ENCODE data around the gene TAF7L.
A peak's percentile ranks its signal among the peaks of the same experiment; 100 is the strongest.
"Not testable (repeated sequence)": the region's sequence is repeated elsewhere in the genome, so short reads cannot be mapped to it uniquely, and the experiment has no call there.

TAF7L gene, protein sequence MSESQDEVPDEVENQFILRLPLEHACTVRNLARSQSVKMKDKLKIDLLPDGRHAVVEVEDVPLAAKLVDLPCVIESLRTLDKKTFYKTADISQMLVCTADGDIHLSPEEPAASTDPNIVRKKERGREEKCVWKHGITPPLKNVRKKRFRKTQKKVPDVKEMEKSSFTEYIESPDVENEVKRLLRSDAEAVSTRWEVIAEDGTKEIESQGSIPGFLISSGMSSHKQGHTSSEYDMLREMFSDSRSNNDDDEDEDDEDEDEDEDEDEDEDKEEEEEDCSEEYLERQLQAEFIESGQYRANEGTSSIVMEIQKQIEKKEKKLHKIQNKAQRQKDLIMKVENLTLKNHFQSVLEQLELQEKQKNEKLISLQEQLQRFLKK

DNA sequence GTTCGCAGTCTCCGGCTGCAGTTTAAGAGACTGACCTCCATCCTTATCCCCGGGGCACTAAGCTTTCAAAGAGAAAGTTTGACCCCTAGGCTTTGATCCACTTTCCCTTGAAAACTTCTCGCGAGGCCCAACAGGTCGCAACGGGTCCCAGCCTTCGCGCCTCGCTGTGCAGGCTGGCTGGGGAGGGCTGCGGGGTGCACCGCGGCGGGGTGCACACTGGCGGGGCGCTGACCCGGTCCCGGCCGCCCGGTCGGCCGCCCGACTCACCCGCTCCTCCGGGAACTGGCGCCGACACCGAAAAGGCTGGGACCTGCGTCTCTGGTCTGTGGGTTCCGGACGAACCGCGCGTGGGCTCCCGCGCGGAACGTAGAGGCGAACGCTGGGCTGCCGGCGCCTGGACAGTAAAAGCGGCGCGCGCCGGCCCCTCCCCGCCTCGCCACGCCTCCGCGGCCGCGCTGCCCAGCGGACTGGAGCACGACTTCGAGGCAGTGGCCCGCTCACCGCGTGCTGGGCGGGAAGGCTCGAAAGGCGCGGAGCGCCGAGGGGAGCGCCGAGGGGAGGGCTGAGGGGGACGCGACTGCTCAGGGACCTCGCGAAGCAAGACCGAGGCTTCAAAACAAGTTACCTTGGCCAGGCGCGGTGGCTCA is at the start of gene TAF7L:
TSS of gene TAF7L (minus strand) at position 378 of the 647 bp plus-strand sequence. CDS start 3,791 bp downstream, outside the sequence.
- DNase-seq: no peak

DNA sequence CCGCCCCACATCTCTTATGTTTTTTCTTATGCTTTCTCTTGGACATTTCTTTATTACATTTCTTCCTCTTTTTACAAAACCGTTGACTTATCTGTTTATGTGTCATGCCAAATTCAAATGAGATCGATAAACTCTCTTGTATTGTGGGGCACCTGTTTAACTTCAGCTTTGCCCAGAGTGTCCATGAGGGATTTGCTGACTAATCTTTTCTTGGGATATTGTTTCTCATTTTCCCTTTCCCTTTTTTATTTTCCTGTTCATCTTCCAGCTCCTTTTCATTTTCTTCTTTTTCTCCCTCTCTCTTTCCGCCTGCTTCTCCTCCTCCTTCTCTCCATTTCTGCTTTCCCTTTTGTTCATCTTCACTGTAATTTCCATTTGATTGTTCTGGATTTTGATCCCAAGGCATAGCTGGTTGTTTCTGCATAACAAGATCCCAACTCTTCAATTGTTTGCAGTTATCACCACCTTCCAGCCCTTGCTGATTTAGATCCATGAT is 46.7 kb upstream of the TAF7L start:
- no peak for DNase-seq

DNA sequence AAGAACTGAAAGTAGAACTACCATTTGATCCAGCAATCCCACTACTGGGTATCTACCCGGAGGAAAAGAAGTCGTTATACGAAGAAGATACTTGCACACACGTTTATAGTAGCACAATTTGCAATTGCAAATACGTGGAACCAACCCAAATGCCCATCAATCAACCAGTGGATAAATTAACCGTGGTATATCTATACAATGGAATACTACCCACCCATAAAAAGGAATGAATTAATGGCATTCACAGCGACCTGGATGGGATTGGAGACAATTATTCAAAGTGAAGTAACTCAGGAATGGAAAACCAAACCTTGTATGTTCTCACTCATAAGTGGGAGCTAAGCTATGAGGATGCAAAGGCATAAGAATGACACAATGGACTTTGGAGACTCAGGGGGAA is 43.2 kb upstream of the TAF7L start:
- not testable (repeated sequence) for DNase-seq

DNA sequence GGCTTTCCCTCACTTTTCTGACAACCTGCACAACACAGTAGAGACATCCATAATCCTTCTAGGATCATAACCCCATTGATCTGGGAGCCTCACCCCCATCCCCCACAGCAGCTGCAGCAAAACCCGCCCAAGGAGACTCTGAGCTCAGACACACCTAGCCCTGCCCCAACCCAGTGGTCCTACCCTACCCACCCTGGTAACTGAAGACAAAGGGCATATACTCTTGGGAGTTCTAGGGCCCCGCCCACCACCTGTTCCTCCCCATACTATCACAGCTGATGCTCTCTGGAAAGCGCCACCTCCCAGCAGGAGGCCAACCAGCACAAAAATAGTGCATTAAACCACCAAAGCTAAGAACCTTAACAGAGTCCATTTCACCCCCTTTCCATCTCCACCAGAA is 35.5 kb upstream of the TAF7L start:
- not testable (repeated sequence) for DNase-seq

DNA sequence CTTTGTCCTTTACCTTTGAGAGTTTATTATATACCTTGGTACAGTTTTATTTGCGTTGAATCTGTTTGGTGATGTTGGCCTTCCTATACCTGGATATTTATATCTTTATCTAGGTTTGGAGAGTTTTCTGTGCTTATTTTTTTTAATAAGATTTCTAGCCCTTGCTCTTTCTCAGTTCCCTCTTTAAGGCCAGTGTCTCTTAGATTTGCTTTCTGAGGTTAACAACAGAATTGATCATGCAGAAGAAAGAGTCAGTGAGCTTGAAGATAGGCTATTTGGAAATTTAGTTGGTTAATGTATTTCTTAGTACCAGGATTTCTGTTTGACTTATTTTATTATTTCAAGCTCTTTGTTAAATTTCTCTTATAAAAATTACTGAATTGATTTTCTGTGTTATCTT is 12.7 kb upstream of the TAF7L start:
- no peak for DNase-seq

DNA sequence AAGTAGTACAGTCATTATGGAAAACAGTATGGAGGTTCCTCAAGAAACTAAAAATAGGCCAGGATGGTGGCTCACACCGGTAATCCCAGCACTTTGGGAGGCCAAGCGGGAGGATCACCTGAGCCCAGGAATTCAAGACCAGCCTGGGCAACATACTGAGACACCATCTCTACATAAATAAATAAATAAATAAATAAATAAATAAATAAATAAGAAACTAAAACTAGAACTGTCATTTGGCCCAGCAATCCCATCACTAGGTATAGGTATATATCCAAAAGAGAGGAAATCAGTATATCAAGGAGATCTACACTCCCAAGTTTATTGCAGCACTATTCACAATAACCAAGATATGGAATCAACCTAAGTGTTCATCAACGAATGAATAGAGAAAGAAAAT is 4.5 kb upstream of the TAF7L start:
- DNase-seq: not testable (repeated sequence)

DNA sequence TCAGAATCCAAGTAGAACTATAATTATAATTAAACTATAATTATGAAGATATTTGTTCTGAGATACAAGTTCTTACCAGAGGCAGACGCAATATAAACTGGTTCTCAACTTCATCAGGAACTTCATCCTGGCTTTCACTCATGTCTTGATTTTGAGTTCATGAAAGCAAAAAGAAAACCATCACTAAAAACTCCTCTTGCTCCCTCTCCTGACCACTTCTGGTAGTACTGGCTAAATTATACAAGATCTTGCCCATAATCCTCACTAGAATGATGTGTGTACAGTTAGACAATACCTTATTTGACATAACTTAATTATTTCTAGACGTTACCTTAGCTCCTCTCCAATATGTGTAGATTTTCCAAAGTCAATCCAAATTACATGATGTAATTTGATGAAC is 3.7 kb downstream of the TAF7L start:
- peak in 2 of 56 donors; percentile 0 for DNase-seq

DNA sequence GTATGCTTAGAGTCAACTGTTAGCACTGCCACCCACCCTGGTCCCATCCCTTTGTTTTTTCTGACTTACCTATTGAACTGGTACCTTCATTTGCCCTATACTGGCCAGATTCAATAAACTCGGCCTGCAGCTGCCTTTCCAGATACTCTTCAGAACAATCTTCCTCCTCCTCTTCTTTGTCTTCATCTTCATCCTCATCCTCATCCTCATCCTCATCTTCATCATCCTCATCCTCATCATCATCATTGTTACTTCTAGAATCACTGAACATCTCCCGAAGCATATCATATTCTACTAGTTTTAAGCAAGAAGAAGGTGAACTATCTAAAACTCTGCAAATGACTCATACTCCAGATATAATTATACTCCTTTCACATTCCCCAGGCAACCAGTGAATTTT is 14.9 kb downstream of the TAF7L start:
- no peak for DNase-seq

DNA sequence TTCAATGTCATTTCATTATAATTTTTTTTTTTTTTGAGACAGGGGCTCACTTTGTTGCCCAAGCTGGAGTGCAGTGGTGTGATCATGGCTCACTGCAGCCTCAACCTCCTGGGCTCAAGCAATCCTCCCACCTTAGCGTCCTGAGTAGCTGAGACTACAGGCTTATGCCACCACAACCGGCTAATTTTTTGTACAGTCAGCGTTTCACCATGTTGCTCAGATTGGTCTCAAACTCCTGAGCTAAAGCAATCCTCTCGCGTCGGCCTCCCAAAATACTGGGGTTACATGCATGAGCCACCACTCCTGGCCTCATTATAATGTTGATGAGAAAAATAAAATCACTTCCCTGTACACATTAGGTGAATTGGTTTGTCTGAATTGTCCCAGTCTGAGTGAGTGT is 16.9 kb downstream of the TAF7L start:
- DNase-seq: no peak

DNA sequence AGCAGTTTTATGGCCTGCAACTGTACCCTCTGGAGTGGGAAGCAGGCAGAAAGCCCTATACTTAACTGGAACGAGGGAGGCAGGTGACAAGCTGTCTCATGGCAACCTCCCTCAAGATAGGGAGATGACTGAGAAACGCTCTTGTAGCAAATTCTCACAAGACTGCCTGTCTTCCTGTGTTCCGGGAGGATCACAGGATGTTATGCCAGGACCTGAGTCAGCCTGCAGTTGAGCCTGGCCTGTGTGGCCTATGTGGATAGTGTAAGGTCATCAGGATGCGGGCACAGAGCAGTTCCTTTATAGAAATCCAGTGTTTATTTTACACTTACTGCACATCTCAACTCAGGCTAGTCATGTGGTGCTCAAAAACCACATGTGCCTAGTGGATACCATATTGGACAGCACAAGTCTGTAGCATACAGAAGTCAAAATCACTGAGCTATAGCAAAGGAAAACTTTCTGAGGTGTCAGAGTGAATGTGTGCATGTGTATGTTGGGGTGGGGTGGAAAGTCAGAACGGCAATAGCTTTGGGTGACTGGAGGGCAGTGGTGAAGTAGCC is 25.2 kb downstream of the TAF7L start:
- peak in 18 of 56 donors; percentile 0 to 37 (median 4) for DNase-seq

DNA sequence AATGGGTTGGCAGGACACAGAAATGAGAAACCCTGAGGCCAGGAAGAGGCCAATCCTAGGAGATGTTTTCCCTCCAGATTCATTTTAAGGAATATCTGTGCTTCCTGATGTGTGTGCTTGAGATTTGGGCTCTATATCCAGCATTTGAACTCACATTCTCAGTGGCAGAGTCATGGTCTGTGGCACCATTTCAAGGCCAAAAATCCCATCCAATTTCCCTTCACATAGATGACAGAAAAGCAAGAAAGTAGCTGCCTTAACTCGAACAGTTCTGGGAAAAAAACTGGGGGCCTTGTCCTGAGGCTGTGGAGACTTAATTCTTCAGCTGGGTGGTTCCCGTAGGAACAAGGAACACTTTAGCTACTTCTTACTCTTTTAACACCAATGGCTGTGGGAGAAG is 27.4 kb downstream of the TAF7L start:
- DNase-seq: no peak

DNA sequence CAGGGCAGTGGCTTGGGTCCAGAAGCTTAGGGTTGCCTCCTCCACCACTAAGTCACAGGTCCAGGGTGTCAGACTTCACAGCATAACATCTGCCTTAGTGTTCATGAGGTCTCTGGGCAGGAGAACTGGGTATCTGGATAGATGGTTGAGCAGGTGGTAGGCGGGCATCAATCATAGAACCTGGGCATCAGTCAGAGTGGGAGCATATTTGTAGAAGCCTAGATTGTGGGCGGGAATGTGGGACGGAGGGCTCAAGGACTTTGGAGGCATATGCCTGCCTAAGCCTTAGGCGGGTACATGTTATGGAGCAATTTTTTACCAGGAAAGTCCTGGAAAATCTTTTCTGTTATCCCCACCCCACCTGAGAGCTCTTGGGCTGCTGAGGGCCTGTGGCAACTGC is 28.5 kb downstream of the TAF7L start:
- no peak for DNase-seq

DNA sequence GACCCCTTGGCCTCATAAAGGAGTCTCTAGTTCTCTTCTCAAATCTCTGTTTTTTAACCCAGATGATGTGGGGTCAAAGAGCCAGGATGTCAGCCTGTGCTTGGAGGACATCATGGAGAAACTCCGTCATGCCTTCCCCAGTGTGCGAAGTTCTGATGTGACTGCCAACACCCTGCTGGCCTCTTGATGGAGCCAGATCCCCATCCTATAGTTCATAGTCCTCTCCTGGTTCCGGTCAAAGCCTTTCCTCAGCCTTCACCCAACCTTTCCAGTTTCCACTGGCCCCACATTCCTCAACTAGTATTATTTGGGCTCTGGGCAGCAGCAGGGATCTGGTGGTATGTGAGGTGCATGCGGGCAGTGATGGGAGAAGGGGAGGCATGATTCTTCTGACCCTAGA is 30.7 kb downstream of the TAF7L start:
- no peak for DNase-seq

DNA sequence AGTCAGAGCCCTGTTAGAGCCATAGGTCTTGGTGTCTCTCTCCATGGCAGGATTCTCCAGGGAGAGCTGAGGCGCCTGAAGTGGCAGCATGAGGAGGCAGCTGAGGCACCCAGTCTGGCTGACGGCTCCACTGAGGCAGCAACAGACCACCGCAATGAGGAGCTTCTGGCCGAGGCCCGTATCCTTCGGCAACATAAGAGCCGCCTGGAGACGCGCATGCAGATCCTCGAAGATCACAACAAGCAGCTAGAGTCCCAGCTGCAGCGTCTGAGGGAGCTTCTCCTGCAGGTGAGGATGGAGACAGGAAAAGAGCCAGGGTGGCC is 32.9 kb downstream of the TAF7L start:
- DNase-seq: no peak

DNA sequence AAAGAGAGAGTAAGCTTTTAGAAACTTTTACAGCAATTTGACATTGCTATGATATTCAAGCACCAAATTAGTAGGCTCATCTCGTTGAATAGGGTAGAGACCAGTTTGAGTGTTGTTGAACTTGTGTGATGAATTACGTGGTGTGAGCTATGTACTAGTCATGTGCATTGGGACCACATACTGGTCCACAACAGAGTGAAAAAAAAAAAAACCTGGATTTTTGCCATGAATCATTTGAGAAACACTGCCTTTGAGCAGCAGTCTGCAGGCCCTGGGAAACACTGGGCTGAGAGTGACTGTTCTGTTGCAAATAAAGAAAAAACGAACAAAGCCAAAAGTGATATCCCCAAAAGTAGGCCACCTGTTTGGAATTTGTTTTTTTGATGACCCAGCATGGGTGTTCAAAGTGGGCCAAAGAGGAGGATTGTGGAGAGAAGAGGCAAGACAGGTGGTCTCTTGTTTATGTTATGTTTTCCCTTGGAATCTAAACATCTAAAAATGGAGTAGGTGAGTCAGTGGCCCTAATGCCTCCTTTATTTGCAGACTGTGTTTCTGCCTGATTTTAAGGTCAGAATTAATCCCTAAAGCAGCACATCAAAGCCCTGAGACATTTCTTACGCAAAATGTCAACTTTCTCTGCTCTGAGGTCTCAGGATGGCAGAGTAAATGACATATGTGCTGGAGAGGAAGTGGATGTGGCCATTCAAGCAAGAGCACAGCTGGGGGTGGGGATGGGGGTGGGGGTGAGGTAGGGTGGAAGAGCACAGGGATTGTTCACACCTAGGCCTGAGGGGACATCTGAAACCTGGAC is 33.5 kb downstream of the TAF7L start:
- no peak for DNase-seq

DNA sequence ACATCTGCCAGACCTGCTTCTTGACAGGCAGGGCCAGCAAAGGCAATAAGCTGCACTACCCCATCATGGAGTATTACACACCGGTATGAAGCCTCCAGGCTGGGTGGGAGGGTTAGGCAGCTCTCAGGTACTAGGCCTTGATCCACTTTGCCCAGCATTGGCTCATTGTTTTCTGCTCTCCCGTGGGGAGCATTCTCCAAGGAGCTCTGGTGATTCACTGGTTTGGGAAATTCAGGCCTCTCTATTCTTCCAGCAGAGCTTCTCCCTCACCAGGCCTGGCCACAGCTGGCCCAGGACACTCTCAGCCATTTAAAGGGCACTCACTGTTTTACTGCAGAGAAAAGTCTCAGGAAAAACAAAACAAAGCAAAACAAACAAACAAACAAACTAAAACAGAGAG is 38.5 kb downstream of the TAF7L start:
- DNase-seq: no peak

DNA sequence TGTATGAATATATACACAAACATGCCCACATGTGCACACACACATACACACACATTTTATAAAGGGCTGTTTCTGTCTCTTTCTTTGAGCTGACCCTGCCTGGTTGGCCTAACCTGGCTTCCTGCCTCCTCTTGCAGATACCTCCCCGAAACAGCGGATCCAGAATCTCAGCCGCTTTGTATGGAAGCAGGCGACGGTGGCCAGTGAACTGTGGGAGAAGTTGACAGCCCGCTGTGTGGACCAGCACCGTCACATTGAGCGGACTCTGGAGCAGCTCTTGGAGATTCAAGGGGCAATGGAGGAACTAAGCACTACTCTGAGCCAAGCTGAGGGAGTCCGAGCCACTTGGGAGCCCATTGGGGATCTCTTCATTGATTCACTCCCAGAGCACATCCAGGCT is 49.6 kb downstream of the TAF7L start:
- no peak for DNase-seq

DNA sequence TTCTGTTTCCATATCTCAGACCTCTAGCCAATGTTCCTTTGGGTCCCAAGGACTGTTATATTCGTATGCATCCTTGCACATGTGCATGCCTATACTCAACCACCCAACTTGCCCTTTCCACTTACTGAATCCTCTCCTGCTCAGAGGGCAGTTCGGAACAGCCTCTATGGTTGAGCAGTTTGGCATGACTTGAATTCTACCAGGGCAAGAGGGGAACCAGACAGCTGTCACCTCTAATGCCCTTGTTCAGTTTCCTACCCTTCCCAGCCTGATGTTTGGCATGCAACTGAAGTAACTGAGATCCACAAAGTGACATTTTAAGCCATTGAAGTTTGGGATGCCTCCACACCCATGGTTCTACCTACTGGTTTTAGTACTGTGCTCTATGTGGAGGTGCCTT is 54.1 kb downstream of the TAF7L start:
- DNase-seq: no peak

DNA sequence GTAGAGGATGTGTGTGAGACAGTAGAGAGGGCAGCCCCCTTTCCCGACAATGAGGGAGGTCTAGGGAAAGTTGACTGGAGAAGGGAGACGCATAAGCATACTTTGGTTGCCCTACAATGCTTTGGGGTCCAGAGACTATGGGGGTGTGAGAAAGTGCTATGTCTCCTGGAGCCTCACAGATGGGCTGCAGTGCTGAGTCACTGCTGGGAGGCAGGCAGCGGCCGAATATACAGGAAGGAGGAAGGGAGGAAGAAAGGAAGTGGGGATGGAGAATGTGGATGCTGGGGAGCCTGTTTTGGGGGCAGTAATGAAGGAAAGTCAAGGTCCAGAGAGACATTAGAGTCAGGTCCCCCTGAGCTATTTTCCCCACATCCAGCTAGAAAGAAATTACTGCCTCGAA is 58.8 kb downstream of the TAF7L start:
- DNase-seq: no peak

DNA sequence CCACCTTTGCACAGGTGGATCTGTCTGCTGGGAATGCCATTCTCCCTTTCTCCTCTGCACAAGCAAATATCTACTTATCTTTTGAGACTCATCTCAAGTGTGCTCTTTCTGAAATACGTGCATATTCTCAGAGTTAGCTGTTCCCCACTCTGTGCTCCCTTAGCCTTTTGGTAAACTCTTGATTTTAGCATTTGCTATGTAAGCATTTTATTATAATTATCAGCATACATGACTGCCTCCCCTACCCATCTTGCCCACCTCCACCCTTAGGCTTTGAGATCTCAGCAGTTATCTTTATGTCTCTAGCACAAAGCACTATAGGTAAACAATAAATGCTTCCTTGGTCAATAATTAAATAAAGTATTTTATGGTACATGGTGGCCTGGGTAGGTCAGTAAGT is 60.1 kb downstream of the TAF7L start:
- DNase-seq: no peak

DNA sequence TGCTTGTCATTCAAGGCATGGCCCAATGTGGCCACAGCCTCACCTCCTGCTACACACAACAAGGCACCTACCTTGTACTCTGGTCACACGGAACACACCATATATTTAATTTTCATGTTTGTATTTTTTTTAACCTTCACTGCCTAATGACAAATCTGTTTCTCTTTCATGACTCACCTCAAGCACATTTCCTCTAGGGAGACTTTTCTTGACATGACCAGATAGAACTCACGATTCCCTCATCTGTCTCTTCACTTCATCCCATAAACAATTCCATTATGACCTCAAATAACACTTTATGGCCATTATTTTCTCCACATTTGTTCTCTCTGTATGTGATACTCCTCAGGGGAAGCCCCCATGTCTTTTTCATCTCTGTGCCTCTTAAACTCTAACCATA is 60.5 kb downstream of the TAF7L start:
- no peak for DNase-seq

DNA sequence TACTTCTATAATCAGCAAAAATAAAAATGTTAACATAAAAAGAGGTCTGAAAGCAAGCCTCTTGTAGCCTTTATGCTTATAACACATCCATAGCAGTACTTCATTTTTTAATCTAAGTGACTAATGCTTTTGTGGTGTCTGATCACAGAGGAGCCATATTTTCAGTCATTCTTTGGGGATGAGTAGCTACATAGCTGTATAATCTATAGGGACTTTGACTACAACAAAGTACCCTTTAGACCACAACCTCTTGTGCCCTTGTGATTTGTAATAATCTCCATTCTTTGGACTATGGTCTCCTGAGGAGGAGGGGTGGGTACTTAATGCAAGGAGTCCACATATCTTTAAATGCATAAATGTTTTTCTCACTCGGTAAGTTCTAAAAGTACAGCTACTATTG is 62.0 kb downstream of the TAF7L start:
- no peak for DNase-seq
